ENCODE measurements around the gene HACD2.
A peak's percentile ranks its signal among the peaks of the same experiment; 100 is the strongest.

HACD2 gene

DNA sequence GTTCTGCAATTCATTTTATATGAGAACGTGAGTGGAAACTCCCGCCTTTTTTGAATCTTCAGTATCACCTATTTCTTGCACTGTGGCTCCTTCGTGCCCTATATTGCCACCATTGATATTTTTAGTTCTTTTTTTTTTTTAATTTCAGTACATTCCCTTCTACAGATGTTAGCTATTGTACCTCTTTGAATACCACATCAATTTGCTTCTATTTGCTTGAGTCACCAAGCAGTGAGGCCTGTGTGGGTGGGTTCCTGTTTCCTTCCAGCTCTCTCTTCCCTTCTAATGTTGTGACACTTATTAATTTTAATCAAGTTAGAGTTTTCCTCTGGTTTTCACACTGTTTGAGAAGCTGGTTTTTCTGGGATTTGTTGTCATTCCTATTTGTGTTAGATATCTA lies 8.7 kb downstream of the HACD2 start:
- peak; percentile 24 for DNase-seq (ENCODE audit: low read depth)
- no peak overlapping the region for H3K4me3 ChIP-seq (ENCODE audit: low read depth, low read length)
- TF ChIP-seq CTCF (IDR thresholded peaks at IDR 0.05; ENCODE audit: low read depth, low read length) (no peak), POLR2A (IDR thresholded peaks at IDR 0.05; ENCODE audit: extremely low read depth, insufficient read length) (no peak), MYC (IDR thresholded peaks at IDR 0.05; ENCODE audit: low read depth, low read length) (no peak), MAX (IDR thresholded peaks at IDR 0.05; ENCODE audit: low read depth, low read length) (no peak)

DNA sequence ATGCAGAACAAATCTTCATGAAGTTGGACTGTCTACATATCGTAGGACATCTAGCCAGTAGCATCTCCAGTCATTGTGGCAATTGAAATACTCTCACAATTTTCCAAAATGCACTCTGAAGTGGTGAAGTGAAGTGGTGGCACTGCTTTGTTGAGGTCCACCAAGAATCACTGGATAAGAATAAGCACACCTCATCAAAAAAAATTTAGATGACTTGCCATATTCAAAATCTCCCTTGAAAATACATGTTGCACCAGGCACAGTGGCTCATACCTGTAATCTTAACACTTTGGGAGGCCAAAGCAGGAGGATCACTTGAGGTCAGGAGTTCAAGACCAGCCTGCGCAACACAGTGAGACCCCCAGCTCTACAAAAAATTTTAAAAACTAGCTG lies 12.9 kb downstream of the HACD2 start:
- H3K4me3 ChIP-seq (ENCODE audit: low read depth, low read length) = no peak overlapping the region
- no peak for DNase-seq (ENCODE audit: low read depth)
- TF ChIP-seq POLR2A (IDR thresholded peaks at IDR 0.05; ENCODE audit: extremely low read depth, insufficient read length) = no peak
- TF ChIP-seq MAX (IDR thresholded peaks at IDR 0.05; ENCODE audit: low read depth, low read length) = no peak
- no peak for TF ChIP-seq MYC (IDR thresholded peaks at IDR 0.05; ENCODE audit: low read depth, low read length)
- no peak for TF ChIP-seq CTCF (IDR thresholded peaks at IDR 0.05; ENCODE audit: low read depth, low read length)

GRCh38 chr3:123571264-123571972 lies 13.4 kb downstream of the HACD2 start:
- DNase-seq (ENCODE audit: low read depth) = peak; percentile 16
- no peak overlapping the region for H3K4me3 ChIP-seq (ENCODE audit: low read depth, low read length)
- TF ChIP-seq CTCF (IDR thresholded peaks at IDR 0.05; ENCODE audit: low read depth, low read length) = no peak
- no peak for TF ChIP-seq POLR2A (IDR thresholded peaks at IDR 0.05; ENCODE audit: extremely low read depth, insufficient read length)
- TF ChIP-seq MYC (IDR thresholded peaks at IDR 0.05; ENCODE audit: low read depth, low read length) = no peak
- TF ChIP-seq MAX (IDR thresholded peaks at IDR 0.05; ENCODE audit: low read depth, low read length) = no peak

DNA sequence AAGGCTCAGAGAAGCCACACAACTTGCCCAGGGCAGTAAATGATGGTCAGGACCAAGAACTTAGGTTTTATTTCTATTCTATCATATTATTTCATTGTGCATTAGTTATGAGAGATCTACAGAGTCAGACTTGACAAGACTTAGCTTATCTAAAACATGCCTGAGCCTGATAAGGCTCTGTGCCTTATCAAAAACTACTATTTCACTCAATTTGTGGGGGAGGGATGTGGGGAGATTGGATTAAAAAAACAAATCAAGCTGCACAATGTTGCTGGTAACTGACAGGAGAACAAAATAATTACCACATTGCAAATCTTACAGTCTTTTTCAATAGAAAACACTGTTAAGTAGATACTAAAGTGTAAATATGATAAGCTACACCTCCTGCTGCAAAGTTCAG lies 16.0 kb downstream of the HACD2 start:
- no peak overlapping the region for H3K4me3 ChIP-seq (ENCODE audit: low read depth, low read length)
- TF ChIP-seq POLR2A (IDR thresholded peaks at IDR 0.05; ENCODE audit: extremely low read depth, insufficient read length) (no peak), MYC (IDR thresholded peaks at IDR 0.05; ENCODE audit: low read depth, low read length) (no peak), CTCF (IDR thresholded peaks at IDR 0.05; ENCODE audit: low read depth, low read length) (no peak), MAX (IDR thresholded peaks at IDR 0.05; ENCODE audit: low read depth, low read length) (no peak)
- DNase-seq (ENCODE audit: low read depth) = no peak

- no peak for DNase-seq (ENCODE audit: low read depth)
- H3K4me3 ChIP-seq (ENCODE audit: low read depth, low read length) = no peak overlapping the region
- TF ChIP-seq CTCF (IDR thresholded peaks at IDR 0.05; ENCODE audit: low read depth, low read length) (no peak), MAX (IDR thresholded peaks at IDR 0.05; ENCODE audit: low read depth, low read length) (no peak), POLR2A (IDR thresholded peaks at IDR 0.05; ENCODE audit: extremely low read depth, insufficient read length) (no peak), MYC (IDR thresholded peaks at IDR 0.05; ENCODE audit: low read depth, low read length) (no peak)
These were observed 16.8 kb downstream of the HACD2 start for GRCh38 chr3:123568034-123568433.
